GM19372 (cell line): Measurements from ENCODE around the gene IKBKG.
"Not testable (repeated sequence)": the region's sequence is repeated elsewhere in the genome, so short reads cannot be mapped to it uniquely, and the experiment has no call there.

ENCODE experiments used
- ATAC-seq: cut with Tn5 transposase; IDR thresholded peaks from one replicate; pipeline ENCODE4 v1.9.1; 2021; ENCODE audit warnings: mild to moderate bottlenecking, low read depth, moderate library complexity; ENCODE audit not compliant: unreplicated experiment

The IKBKG gene

GRCh38 chrX:154602226-154602625, 54.8 kb downstream of the IKBKG start:
- no peak for ATAC-seq

- no peak for ATAC-seq
Observed at GRCh38 chrX:154602766-154603437, 55.5 kb downstream of the IKBKG start.

GRCh38 chrX:154603438-154604430, 56.3 kb downstream of the IKBKG start:
- ATAC-seq = no peak

- ATAC-seq = no peak
Observed at GRCh38 chrX:154605566-154605965, 58.1 kb downstream of the IKBKG start.

GRCh38 chrX:154607370-154607769, 60.0 kb downstream of the IKBKG start:
- ATAC-seq = no peak

- not testable (repeated sequence) for ATAC-seq
Observed at GRCh38 chrX:154607976-154608375, 60.6 kb downstream of the IKBKG start.

- ATAC-seq = not testable (repeated sequence)
Observed at GRCh38 chrX:154608823-154609222, 61.4 kb downstream of the IKBKG start.

GRCh38 chrX:154611146-154611545, 63.7 kb downstream of the IKBKG start:
- not testable (repeated sequence) for ATAC-seq

GRCh38 chrX:154613586-154613985, 66.2 kb downstream of the IKBKG start:
- not testable (repeated sequence) for ATAC-seq
